ENCODE data around the gene OR2B2.

OR2B2 gene

DNA sequence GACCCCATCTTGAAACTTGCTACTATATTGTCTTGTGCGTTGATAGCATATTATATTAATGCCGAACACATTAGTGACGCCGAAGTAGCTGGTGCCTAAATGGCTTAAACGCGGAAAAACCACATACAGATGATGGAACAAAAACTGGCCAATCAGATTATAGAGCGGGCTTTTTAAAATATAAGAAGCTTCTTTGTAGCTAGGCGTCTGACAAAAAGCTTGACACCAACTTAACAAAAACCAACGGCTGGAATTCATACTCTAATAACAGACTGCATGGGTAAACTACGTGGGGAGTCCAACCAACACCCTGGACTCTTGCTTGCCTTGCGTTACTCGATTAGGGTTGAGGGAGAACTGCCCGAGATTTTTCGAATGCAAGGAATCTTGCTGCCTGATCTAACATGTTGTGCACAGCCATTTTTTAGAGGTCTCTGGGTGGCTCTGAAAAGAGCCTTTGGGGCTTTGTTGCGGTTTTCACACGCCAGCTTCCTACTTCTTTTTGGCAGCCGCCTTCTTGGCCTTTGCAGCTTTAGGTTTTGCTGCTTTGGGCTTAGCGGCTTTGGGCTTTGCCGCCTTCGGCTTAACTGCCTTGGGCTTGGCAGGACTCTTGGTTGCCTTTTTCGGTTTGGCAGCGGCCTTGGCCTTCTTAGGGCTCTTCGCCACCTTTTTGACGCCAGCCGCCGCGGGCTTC, 45.7 kb downstream of the OR2B2 start:
- DNase-seq = no peak

DNA sequence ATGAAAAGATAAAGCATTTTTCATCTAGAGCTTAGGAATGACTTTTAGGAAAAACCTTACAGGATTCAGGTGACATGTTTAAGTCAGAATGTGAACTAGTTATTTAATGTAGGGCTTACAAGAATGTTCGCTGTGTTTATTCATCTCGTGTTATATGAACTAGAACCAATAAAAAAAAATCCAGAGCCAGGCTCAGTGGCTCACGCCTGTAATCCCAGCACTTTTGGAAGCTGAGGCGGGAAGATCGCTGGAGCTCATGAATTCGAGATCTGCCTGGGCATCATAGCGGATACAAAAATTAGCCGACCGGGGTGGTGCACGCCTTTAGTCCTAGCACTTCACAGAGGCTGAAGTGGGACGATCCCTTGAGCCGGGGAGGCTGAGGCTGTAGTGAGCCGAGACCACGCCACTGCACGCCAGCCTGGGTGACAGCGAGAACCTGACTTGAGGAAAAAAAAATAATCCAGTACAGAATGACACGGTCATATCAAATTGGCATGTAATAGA, 46.3 kb downstream of the OR2B2 start:
- DNase-seq = no peak

GRCh38 chr6:27864906-27865849, 47.0 kb downstream of the OR2B2 start:
- peak; percentile 24 for DNase-seq

GRCh38 chr6:27863962-27864905, 48.0 kb downstream of the OR2B2 start:
- no peak for DNase-seq

DNA sequence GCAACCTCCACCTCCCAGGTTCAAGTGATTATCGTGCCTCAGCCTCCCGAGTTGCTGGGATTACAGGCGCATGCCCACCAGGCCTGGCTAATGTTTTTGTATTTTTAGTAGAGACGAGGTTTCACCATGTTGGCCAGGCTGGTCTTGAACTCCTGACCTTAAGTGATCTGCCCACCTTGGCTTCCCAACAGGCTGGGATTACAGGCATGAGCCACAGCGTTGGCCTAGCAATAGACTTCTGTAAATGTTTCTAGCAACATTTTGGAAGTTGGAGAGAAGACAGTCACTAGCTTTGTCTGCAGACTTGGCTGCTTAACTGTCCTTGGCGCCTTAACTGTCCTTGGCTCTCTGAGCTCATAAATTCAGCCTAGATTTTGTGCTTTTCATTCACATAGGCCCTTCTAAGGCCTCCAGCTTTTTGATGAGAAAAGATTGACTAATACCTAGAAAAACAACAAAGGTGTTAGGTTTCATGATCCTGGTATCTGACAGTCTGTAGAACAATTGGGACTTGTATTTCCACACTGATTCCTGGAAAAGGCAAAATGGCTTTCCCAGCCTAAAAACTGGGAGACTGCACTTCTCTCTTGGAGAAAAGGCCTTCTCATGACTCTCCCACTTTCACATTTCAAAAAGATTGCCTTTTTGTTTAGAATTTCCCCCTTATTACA, 49.7 kb downstream of the OR2B2 start:
- DNase-seq = no peak

- no peak for DNase-seq
These were observed 50.3 kb downstream of the OR2B2 start for GRCh38 chr6:27861861-27862260.

GRCh38 chr6:27861276-27861840, 50.8 kb downstream of the OR2B2 start:
- no peak for DNase-seq
